ENCODE measurements around the gene TMEM273.

- no peak for TF ChIP-seq EP300 (IDR thresholded peaks at IDR 0.05)
- TF ChIP-seq, protein P1, sequence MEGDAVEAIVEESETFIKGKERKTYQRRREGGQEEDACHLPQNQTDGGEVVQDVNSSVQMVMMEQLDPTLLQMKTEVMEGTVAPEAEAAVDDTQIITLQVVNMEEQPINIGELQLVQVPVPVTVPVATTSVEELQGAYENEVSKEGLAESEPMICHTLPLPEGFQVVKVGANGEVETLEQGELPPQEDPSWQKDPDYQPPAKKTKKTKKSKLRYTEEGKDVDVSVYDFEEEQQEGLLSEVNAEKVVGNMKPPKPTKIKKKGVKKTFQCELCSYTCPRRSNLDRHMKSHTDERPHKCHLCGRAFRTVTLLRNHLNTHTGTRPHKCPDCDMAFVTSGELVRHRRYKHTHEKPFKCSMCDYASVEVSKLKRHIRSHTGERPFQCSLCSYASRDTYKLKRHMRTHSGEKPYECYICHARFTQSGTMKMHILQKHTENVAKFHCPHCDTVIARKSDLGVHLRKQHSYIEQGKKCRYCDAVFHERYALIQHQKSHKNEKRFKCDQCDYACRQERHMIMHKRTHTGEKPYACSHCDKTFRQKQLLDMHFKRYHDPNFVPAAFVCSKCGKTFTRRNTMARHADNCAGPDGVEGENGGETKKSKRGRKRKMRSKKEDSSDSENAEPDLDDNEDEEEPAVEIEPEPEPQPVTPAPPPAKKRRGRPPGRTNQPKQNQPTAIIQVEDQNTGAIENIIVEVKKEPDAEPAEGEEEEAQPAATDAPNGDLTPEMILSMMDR (IDR thresholded peaks at IDR 0.05) = no peak
- TF ChIP-seq POLR2A (IDR thresholded peaks at IDR 0.05) = no peak
Observed at GRCh38 chr10:49197171-49197570, 9.0 kb upstream of the TMEM273 start.

Measured in stomach (tissue), 4 donors.